Fibroblast of lung (primary cell): ENCODE measurements around the gene LRRC3. TPM values are rescaled to one million over a fixed set of nuclear protein-coding genes. Genes with fewer than 3 reads are reported as not detected.

Experiments used
- DNase-seq, 2 donors: peaks; one replicate each; pipeline versions ENCODE4 v3.0.0 to v3.0.0-alpha.2; 2010; ENCODE audit warnings: low read depth in 2 of 2
- H2AFZ ChIP-seq: 2 replicates; pipeline ENCODE4 v1.5.1; 2012; ENCODE audit warnings: low read length, control low read depth, inconsistent platforms
- H3K27ac ChIP-seq: 2 replicates; pipeline ENCODE4 v1.5.1; 2011; ENCODE audit warnings: low read length, control low read depth; ENCODE audit not compliant: insufficient read depth
- H3K27me3 ChIP-seq: 2 replicates; pipeline ENCODE4 v1.5.1; 2011; ENCODE audit warnings: mild to moderate bottlenecking, low read length; ENCODE audit not compliant: control insufficient read depth, insufficient read depth
- H3K36me3 ChIP-seq: 2 replicates; pipeline ENCODE4 v1.5.1; 2011; ENCODE audit warnings: low read length; ENCODE audit not compliant: control insufficient read depth, insufficient read depth
- H3K4me1 ChIP-seq: 2 replicates; pipeline ENCODE4 v1.5.1; 2011; ENCODE audit warnings: low read length; ENCODE audit not compliant: control insufficient read depth, insufficient read depth; ENCODE audit errors: extremely low read depth
- H3K4me2 ChIP-seq: 2 replicates; pipeline ENCODE4 v1.5.1; 2011; ENCODE audit warnings: low read length, control low read depth; ENCODE audit not compliant: insufficient read depth; ENCODE audit errors: extremely low read depth
- H3K4me3 ChIP-seq, 4 experiments: fragments of 200-600 bp in 1 of 4; sonication (generic) in 1 of 4; replicated peaks in 1 of 4; 2 replicates each; pipeline ENCODE4 v1.5.1; 2011 to 2016; ENCODE audit warnings: low read length in 4 of 4, low read depth in 3 of 4, mild to moderate bottlenecking in 3 of 4, control low read depth in 2 of 4, inconsistent platforms in 1 of 4, mixed read lengths in 1 of 4; ENCODE audit not compliant: insufficient read depth in 1 of 4; ENCODE audit errors: control extremely low read depth in 1 of 4
- H3K79me2 ChIP-seq: 2 replicates; pipeline ENCODE4 v1.5.1; 2012; ENCODE audit warnings: mild to moderate bottlenecking, low read length, inconsistent platforms; ENCODE audit not compliant: control insufficient read depth, insufficient read depth
- H3K9ac ChIP-seq: 2 replicates; pipeline ENCODE4 v1.5.1; 2011; ENCODE audit warnings: mild to moderate bottlenecking, low read length, control low read depth; ENCODE audit not compliant: insufficient read depth
- H3K9me3 ChIP-seq: 2 replicates; pipeline ENCODE4 v1.5.1; 2012; ENCODE audit warnings: low read depth, low read length; ENCODE audit not compliant: control insufficient read depth, insufficient read depth
- H4K20me1 ChIP-seq: 2 replicates; pipeline ENCODE4 v1.5.1; 2011; ENCODE audit warnings: low read length; ENCODE audit not compliant: control insufficient read depth, insufficient read depth; ENCODE audit errors: extremely low read depth
- CTCF ChIP-seq, 2 donors: IDR thresholded peaks in 1 of 2; conservative IDR thresholded peaks in 1 of 2; 1 replicate in 1 of 2; 2 replicates in 1 of 2; pipeline ENCODE4 v1.5.1; 2011 to 2012; ENCODE audit warnings: low read length in 2 of 2, control low read depth in 1 of 2, inconsistent platforms in 1 of 2, low read depth in 1 of 2, mild to moderate bottlenecking in 1 of 2
- EZH2 ChIP-seq: IDR thresholded peaks from 2 replicates; pipeline ENCODE4 v1.5.1; 2012; ENCODE audit warnings: low read length, control low read depth, mild to moderate bottlenecking; ENCODE audit errors: missing control alignments
- polyA plus RNA-seq, 2 donors: library from polyadenylated mRNA; depleted of rRNA in 1 of 2; stranded (reverse) in 1 of 2; unstranded in 1 of 2; fragments of >200 nt; gene quantifications; 2 replicates each; pipeline ENCODE4 v1.2.1, GENCODE V29; 2011 to 2012; ENCODE audit warnings: missing spikeins in 1 of 2
- total RNA-seq: library from RNA; depleted of rRNA; stranded (reverse); fragments of >200 nt; gene quantifications from 2 replicates; pipeline ENCODE4 v1.2.1, GENCODE V29; 2014

Gene LRRC3
- total and polyA plus RNA-seq, 2 donors (not counting 1 experiment from before 2014, with no cell fraction given) = 0.50 to 0.52 TPM

GRCh38 chr21:44407493-44407892 is 47.8 kb upstream of the LRRC3 start:
- Histone ChIP-seq H3K27ac (no peak overlapping the region), H2AFZ (no peak overlapping the region), H3K36me3 (no peaks in the 10 kb centered on the region), H3K9ac (no peak overlapping the region), H4K20me1 (no peaks in the 10 kb centered on the region), H3K4me2 (no peak overlapping the region), H3K9me3 (peaks cover 10% of the 10 kb centered on the region), H3K27me3 (no peaks in the 10 kb centered on the region), H3K4me3 (no peak overlapping the region), H3K4me1 (no peaks in the 10 kb centered on the region), H3K79me2 (no peaks in the 10 kb centered on the region)
- DNase-seq = no peak
- no peak for TF ChIP-seq EZH2
- TF ChIP-seq CTCF (conservative IDR thresholded peaks at IDR 0.05 in 1 of 2, IDR thresholded peaks at IDR 0.05 in 1 of 2; ENCODE audit: low read depth in 1 of 2, low read length in 2 of 2) = no peak

- no peak for TF ChIP-seq EZH2
- no peak for TF ChIP-seq CTCF (conservative IDR thresholded peaks at IDR 0.05 in 1 of 2, IDR thresholded peaks at IDR 0.05 in 1 of 2; ENCODE audit: low read depth in 1 of 2, low read length in 2 of 2)
- Histone ChIP-seq H3K4me1 (no peaks in the 10 kb centered on the region), H3K9me3 (peaks cover 10% of the 10 kb centered on the region), H4K20me1 (no peaks in the 10 kb centered on the region), H3K36me3 (no peaks in the 10 kb centered on the region), H3K4me3 (no peak overlapping the region), H3K79me2 (no peaks in the 10 kb centered on the region), H2AFZ (no peak overlapping the region), H3K27me3 (no peaks in the 10 kb centered on the region), H3K9ac (no peak overlapping the region), H3K27ac (no peak overlapping the region), H3K4me2 (no peak overlapping the region)
- no peak for DNase-seq
Observed at GRCh38 chr21:44408226-44408625, 47.1 kb upstream of the LRRC3 start.

- Histone ChIP-seq H4K20me1 (no peaks in the 10 kb centered on the region), H3K79me2 (no peaks in the 10 kb centered on the region), H3K27ac (no peak overlapping the region), H3K4me1 (no peaks in the 10 kb centered on the region), H3K4me2 (no peak overlapping the region), H3K9me3 (no peaks in the 10 kb centered on the region), H3K27me3 (no peaks in the 10 kb centered on the region), H3K9ac (no peak overlapping the region), H3K4me3 (no peak overlapping the region), H2AFZ (no peak overlapping the region), H3K36me3 (no peaks in the 10 kb centered on the region)
- DNase-seq = no peak
- TF ChIP-seq EZH2 = no peak
- no peak for TF ChIP-seq CTCF (conservative IDR thresholded peaks at IDR 0.05 in 1 of 2, IDR thresholded peaks at IDR 0.05 in 1 of 2; ENCODE audit: low read depth in 1 of 2, low read length in 2 of 2)
Observed at GRCh38 chr21:44413566-44414290, 41.6 kb upstream of the LRRC3 start.
